ENCODE measurements around the gene PMVK. TPM values are rescaled to one million over a fixed set of nuclear protein-coding genes. Genes with fewer than 3 reads are reported as not detected.

Gene PMVK
- total RNA-seq, 1 experiment from 2014 or later = 24.0 TPM

- no peak for TF ChIP-seq REST (IDR thresholded peaks at IDR 0.05; ENCODE audit: low read depth)
These were observed 52.3 kb downstream of the PMVK start (continued) for GRCh38 chr1:154883919-154884868.

- ChIA-PET POLR2A (no interaction called here), CTCF (interaction anchor here (1.1 to 2.0 kb wide), 4 partner anchors 9 to 322 kb away, joined by 3 to 8 read pairs (median 6); partner anchors contain the start of gene KCNN3), RAD21 (ENCODE audit: low non-redundant PET in 1 of 2, low total read pairs in 2 of 2, uncharacterized antibody in 2 of 2, unreplicated experiment in 2 of 2) (interaction anchor here in 1 of 2 experiments (1.2 kb wide), 1 partner anchor 322 kb away, joined by 3 read pairs; no protein-coding TSS in a partner anchor)
- DNase-seq (ENCODE audit: low read depth, low spot score) (no peak), ATAC-seq (no peak)
- H4K20me1 ChIP-seq (ENCODE audit: insufficient read depth) = no peaks in the 10 kb centered on the region
- no peak overlapping the region for H3K4me3 ChIP-seq (replicated peaks in 1 of 2; ENCODE audit: low read depth in 1 of 2, low read length in 2 of 2)
- no peaks in the 10 kb centered on the region for H3K79me2 ChIP-seq (ENCODE audit: insufficient read depth, low read length)
- no peaks in the 10 kb centered on the region for H3K27me3 ChIP-seq (ENCODE audit: insufficient read depth, low read length)
- no peaks in the 10 kb centered on the region for H3K9me3 ChIP-seq (ENCODE audit: control insufficient read depth in 1 of 2, insufficient read depth in 1 of 2, low read depth in 1 of 2, low read length in 2 of 2)
- H3K27ac ChIP-seq (ENCODE audit: low read depth, low read length) = no peak overlapping the region
- intact Hi-C loops (cut with micrococcal nuclease) = no loop called here
- no peaks in the 10 kb centered on the region for H3K36me3 ChIP-seq (ENCODE audit: control insufficient read depth in 1 of 2, insufficient read depth in 2 of 2, low read length in 2 of 2)
- no peak overlapping the region for H3K9ac ChIP-seq (ENCODE audit: low read length)
- H2AFZ ChIP-seq (ENCODE audit: low read depth, low read length, poor library complexity, severe bottlenecking) = no peak overlapping the region
- TF ChIP-seq ELF1 (IDR thresholded peaks at IDR 0.05; ENCODE audit: borderline replicate concordance, low read depth) = no peak
- TF ChIP-seq EZH2 (IDR thresholded peaks at IDR 0.05) = no peak
- TF ChIP-seq EZH2phosphoT487 (IDR thresholded peaks at IDR 0.05; ENCODE audit: borderline replicate concordance) = no peak
- TF ChIP-seq YY1 (IDR thresholded peaks at IDR 0.05; ENCODE audit: extremely low read depth, insufficient replicate concordance, low read depth, low read length) = no peak
- no peak for TF ChIP-seq JUND (IDR thresholded peaks at IDR 0.05)
- no peak for TF ChIP-seq FOSL1 (IDR thresholded peaks at IDR 0.05; ENCODE audit: low read depth)
- no peak for TF ChIP-seq EGR1 (IDR thresholded peaks at IDR 0.05; ENCODE audit: low read depth)
- TF ChIP-seq RAD21 (IDR thresholded peaks at IDR 0.05; ENCODE audit: low read depth) = no peak
- no peak for TF ChIP-seq ZNF274 (IDR thresholded peaks at IDR 0.05; ENCODE audit: low read depth, low read length)
- peaks cover 0 to 19% of the 10 kb centered on the region in 2 experiments; a peak in 3 of 4 replicates for H3K4me1 ChIP-seq (ENCODE audit: control insufficient read depth in 1 of 2, insufficient read depth in 2 of 2, low read length in 2 of 2)
- H3K9me2 ChIP-seq (ENCODE audit: insufficient read depth) = no peaks in the 10 kb centered on the region
- BruUV-seq (replicated peaks) = no TSS peak
- 0 out of 2 replicates have a peak overlapping the region, but pooled peaks have one; percentile 4 for H3K4me2 ChIP-seq (ENCODE audit: low read length)
These were observed 54.5 kb downstream of the PMVK start for GRCh38 chr1:154881820-154882535.

Data from HCT116 (cell line).